Panc1 (cell line): Measurements from ENCODE around the gene WDR70.

Source experiments
- CTCF ChIP-seq: fragments of 450-650 bp; IDR thresholded peaks from 2 replicates; pipeline ENCODE4 v1.5.1; 2017; ENCODE audit warnings: mild to moderate bottlenecking
- POLR2AphosphoS5 ChIP-seq: IDR thresholded peaks from 2 replicates; pipeline ENCODE4 v1.6.1; 2012; ENCODE audit warnings: mild to moderate bottlenecking, low read depth, low read length, moderate library complexity
- REST ChIP-seq, 2 experiments: IDR thresholded peaks; 2 replicates each; pipeline ENCODE4 v1.6.1; 2011 to 2012; ENCODE audit warnings: low read depth in 2 of 2, control low read depth in 1 of 2, low read length in 1 of 2, mild to moderate bottlenecking in 1 of 2, moderate library complexity in 1 of 2; ENCODE audit not compliant: insufficient read depth in 1 of 2
- SIN3A ChIP-seq: IDR thresholded peaks from 2 replicates; pipeline ENCODE4 v1.6.1; 2012; ENCODE audit warnings: low read depth, mild to moderate bottlenecking, low read length, moderate library complexity, borderline replicate concordance; ENCODE audit not compliant: insufficient read depth

GRCh38 chr5:37799865-37800421 lies 420.8 kb downstream of the WDR70 start:
- TF ChIP-seq CTCF: no peak
- TF ChIP-seq POLR2AphosphoS5: no peak
- no peak for TF ChIP-seq SIN3A
- TF ChIP-seq REST (IDR thresholded peaks at IDR 0.05; ENCODE audit: insufficient read depth in 1 of 2, low read depth in 2 of 2, low read length in 1 of 2): no peak
